Fibroblast of peridontal ligament (primary cell): ENCODE data around the gene AURKA.

ENCODE experiments used
- DNase-seq: peaks from one replicate; pipeline ENCODE4 v3.0.0-alpha.2; 2010; ENCODE audit errors: extremely low read depth

The AURKA gene

DNA sequence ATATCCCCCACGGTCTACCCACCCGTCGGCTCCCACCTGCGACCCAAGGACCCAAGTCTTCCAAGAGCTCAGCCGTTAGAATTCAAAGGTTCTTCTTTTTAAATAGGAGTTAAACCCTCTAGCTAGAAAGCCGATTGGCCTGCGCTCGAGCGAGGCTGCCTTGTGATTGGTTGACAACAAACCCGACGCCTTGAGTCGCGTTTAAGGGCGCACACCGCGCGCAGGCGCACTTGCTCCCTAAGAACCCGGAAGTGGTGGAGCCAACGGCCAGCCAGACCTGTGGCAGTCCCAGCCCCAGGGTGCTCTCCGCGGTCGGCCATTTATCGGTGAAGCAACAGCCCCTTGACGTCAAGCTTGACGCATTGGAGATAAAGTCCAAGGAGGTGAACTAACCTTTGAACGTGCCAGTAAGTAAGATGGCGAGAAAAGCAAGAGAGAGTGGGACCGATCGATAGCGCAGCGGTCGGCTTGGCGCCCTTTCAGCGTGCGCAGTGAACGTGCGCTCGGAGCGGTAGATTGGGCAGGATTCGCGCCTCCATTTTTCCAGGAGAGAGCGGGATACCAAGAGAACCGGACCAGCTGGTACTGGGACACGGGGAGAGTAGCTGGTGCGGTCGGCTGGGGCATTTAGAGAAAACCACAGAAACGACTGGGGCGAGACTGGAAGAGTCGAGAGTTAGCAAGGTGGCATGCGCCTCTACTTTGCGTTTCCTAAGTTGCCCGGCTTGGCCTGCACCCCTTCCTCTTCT is at the start of gene AURKA, which contains the start of gene CSTF1:
Gene AURKA (minus strand): TSS at position 84 of the 749 bp plus-strand sequence. CDS start 4,018 bp downstream, outside the sequence.
Gene CSTF1 (plus strand): TSS at position 514 of the 749 bp plus-strand sequence. CDS start 2,908 bp downstream, outside the sequence.
- DNase-seq, result peak; percentile 100

DNA sequence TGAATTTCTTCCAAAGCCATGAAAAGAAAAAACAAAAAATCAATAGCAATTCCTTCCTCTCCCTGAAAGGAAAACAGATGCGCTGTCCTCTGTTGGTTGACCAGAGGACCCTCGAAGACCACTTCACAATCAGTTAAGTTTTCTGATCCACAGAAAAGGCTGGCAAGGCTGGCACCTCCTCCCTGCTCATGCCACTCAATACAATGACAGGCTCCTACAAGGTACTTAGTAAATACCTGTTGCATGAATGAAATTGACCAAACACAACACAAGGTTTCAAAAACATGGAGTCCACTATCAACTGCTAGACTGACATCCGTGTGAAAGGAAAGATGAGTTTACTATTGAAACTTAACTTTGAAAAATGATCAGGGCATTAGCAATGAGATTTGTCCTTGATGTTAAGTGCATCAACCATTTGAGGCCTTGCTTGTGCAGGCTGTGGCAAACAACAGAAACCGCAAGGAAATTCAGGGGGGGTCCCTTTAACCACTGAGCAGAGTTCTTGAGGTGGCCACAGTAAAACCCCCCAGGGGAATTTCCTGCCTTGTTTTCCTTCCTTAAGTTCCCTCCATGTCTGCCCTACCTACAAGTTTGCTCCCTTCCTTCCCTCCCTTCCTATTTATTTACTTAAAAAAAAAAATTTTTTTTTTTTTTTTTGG is 48.5 kb upstream of the AURKA start:
- no peak for DNase-seq

DNA sequence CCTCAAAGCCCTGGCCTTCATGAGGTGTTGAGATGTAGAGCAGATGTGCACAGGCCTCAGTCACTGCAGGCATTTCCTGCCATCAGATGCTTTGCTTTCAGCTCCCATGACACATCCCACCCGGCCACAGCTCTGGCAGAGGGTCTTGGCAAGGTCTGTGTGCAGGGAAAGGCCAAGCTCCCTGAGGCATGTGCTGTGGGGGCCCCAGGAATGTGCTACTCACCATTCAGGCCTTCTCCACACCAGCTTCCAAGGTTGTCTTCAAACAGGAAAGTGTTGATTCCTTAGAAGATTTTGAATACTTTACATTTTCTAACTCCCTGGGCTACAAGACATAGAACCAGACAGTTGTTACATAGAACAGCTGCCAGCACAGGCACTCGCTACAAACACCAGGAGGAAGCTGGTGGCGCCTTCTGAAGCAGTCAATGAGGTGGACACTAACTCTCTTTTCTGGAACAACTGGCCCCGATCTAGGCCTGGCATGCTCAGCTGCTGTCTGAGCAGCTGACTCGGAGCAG is 47.8 kb upstream of the AURKA start:
- DNase-seq, result peak; percentile 92

DNA sequence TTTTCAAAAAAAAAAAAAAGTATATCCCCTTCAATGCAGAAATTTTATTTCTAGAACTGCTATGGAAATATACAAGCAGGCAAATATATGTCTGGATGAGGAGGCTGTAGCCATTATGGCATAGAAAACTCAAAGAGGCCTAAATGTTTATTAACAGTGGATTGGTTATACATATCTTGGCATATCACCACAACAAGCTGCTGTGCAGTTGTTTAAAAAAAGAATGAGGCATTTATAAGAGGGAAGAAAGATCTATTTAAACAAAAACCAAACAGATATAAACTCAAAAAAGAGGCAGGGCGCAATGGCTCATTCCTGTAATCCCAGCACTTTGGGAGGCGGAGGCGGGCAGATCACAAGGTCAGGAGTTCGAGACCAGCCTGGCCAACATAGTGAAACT is 46.3 kb upstream of the AURKA start:
- DNase-seq, result no peak

DNA sequence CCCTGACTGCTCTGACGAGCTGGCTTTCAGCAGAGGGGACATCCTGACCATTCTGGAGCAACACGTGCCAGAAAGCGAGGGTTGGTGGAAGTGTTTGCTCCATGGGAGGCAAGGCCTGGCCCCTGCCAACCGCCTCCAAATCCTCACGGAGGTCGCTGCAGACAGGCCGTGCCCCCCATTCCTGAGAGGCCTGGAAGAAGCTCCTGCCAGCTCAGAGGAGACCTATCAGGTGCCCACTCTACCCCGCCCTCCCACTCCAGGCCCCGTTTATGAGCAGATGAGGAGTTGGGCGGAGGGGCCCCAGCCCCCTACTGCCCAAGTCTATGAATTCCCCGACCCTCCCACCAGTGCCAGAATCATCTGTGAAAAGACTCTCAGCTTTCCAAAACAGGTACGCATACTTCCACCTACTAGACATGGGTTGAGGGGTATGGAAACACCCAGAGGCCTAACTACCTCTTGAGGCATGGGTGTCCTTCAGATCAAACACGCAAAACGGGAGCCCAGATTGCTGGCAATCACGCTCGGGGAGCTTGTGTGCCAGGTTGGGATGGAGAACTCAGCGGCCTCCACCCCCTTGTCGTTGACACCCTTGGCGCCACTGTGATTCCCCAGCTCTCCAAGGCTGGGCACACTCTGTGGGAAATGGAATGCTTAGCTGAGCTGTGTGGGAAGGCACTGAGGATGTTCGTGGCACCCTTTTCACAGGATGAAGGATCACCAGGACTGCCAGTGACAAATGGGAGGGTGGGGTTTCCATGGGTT is 45.4 kb upstream of the AURKA start:
- DNase-seq, result no peak

DNA sequence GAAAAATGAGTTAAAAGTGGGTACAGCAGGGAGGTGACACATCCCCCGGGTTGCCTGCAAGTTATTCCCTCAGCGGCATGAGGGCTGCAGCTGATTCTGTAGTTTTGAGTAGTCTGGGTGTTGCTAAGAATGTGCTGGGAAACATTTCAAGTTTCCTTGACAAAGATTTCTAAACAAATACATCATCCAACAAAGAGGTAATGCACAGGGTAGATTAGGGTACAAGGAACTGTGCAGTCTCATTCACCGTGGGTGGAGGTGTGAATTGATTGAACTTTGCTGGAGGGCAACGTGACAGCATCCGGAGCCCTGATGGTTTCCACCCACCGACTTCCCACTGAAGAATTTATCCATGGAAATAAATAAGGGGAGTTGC is 41.9 kb upstream of the AURKA start:
- DNase-seq, result peak; percentile 77

DNA sequence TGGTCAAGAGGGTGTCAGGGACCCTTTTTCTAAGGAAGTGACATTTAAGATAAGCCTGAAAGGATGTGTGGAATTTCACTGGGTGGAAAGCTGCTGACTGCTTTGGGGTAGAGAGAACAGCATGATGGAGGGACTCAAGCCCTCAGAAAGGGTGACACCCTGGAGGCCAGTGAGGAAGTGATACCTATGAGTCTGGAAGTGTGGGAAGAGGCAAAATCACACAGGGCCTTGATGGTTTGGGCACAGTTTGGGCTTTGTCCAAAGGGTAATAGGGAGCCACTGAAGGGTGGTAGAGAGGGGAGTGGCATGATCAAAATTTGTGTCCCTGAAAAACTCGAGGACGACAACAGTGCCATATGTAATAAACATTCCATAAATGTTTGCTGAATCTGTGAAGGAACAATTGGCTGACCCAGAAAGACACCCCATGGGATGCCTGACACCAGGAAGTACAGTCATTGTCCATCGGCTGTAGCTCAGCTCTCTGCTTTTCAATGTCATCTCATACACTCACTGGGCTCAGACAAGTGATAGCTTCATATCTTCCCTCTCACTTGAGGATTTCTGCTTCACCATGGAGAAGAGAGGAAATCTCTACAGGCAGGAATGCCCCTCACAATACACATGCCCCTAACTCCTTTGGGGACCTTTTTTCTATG is 41.3 kb upstream of the AURKA start:
- no peak for DNase-seq

DNA sequence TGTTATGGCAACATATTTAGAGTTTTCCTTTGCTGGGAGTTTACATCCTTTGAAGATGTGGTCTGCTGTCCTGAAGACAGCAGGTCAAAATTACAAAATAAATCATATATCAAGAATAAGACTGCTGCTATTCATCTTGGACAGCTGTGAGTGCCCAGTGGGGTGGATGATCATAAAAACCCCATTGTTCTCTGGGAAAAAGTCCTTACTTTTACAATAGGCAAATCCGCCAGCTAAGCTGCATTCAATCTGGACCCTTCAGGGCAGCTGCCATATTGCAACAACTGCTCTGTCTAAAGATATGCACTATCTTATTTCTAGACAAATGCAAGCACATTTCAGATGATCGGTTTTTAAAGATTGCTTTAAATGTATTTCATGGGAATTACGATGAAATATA is 39.5 kb upstream of the AURKA start:
- no peak for DNase-seq

DNA sequence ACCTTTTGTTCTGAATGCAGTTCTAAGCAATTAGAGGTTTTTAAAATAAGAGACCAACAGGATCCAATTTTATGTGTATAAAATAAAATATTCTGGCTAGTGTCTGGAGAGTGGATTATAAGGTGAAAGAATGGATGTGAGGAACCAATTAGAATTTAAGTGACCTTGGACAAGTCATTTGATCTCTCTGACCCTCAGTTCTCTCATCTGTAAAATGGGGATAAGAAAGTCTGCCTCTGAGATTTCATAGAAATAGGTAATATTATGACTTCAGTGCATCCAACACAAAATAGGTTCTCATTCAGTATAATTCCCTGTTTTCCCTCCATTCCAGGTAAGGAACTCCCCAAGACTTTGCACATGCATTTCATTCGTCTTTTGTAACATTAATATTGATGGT is 38.9 kb upstream of the AURKA start:
- no peak for DNase-seq

DNA sequence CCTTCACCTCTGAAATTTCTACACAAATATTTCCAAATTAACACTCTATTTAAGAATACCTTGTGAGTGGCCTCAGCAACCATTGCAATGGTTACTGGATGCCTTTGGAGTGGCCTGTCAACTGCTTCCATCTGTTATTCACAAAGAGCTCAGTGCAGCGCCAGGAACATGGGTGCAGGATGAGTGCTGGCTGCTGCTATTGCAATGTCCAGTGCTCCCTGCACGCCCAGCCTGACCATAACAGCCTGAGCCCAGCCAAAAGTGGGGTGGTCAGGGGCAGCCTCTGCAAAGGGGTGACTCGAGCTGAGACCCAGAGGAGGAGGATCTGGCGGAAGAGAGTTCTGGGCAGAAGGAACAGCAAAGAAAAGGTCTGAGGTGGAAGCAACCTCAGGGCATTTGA is 38.4 kb upstream of the AURKA start:
- no peak for DNase-seq

DNA sequence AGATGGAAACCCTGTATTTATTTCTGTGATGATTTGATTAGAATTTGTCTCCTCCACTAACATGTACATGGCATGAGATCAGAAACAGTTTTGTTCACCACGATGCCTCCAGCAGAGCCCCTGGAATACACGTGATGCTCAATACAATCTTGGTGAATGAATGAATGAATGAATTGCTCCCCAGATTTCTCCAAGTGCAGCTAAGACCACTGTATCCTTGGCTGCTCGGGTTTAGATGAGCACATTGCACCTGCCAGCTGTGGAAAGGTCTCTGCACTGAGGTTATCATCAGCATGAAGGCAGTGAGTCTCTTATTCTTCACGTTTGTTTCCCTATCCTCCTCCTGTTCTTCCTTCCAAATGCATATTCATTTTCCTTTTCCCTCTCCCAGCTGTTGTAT is 37.9 kb upstream of the AURKA start:
- DNase-seq, result no peak

DNA sequence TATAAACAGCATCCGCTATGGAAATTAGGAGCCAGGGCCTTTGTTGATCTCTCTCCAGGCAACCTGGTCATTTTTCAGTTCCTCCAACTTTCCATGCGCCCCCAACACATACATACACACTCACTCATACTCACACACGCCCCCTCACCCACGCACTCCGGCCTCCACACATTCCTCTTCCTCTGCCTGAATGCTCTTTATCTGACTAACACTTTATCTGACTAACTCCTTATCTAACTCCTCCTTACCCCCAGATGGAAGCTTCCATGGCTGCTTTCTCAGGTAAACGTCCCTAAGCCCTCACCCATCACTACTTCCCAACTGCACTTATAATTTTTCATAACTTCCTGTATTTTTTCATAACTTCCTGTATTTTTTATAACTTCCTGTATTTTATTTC is 37.5 kb upstream of the AURKA start:
- DNase-seq, result peak; percentile 39

DNA sequence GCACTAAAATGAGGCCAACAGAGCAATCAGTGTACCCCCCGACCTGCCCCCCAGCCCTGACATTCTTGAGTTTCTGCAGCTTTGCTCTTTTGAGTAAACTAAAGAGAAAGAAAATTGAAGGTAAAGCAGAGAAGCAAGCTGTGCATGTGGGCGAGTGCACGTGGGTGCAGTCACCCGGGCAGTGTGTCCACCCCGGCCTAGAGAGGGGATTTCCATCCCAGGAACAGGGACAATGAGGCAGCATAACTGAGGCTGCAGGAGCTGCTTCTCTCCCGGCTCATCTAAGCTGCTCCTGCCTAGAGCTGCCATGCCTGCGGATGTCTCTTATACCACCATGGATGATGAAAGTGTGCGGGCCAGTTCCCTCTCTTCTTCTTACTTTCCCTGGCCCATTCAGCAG is 36.9 kb upstream of the AURKA start:
- no peak for DNase-seq

DNA sequence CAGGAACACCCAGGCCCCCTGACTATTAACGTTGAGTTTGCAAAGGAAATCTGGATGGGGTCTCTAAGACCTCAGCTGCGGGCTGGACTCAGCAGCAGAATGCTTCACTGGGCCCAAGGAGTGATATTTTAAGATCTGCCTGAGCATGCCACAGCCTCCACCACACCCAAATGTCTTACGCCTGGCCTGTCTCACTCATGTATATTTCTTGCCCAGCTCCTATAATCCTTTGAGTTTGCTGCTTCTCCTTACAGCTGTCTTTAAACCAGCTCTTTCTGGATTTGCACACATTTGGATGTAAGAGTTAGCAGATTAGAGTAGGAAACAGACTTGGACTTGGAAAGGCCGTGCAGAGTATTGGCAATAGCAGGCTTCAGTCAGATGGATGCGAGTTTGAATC is 36.4 kb upstream of the AURKA start:
- DNase-seq, result no peak

DNA sequence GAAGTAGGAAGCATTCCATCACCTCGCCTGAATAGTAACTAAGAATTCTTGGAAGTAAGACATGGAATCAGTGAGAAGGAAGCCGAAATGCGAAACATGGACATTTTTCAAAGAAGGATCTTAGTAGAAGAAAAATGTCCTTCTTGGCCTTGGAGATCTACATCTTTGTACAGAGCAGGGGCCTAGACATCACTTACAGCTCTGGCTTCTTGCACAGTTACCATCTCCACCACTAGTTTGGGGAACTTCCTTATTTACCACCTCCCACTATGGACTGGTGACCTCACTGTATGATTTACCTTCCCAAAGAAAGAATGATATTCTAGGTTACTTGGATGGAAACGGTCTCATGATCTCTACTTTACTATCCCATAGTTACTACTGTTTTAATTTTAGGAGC is 35.8 kb upstream of the AURKA start:
- no peak for DNase-seq

DNA sequence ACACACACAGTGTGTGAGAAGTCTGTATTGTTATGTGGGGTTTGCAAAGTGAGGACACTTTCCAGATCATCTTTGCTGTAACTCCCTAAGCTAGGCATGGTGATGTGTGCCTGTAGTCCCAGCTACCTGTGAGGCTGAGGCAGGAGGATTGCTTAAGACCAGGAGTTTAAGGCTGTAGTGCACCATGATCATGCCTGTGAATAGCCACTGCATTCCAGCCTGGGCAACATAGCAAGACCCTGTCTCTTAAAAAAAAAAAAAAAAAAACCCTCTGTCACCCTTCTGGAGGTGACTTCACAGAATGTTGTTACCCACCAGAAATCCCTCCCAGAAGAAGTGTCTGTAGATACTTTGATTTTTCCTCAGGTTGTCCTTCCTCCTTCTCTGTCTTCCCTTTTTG is 34.9 kb upstream of the AURKA start:
- DNase-seq, result no peak

DNA sequence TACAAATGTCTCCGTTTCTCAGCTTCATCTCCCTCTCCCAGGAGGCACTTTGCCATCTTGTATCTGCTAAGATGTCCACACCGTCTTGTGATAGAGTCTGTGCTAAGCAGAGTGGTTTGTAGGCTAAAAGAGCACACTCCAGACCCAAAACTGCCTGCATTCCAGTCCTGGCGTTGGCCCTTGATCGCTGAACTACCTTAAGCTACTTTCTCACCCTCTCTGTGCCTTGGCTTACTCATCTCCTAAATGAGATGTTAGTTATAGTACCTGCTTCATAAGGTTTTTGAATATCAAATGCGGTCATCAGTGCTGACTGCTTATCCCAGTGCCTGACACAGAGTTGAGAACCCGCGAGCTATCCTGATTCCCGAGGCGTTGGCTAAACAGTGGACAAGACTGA is 34.0 kb upstream of the AURKA start:
- no peak for DNase-seq

DNA sequence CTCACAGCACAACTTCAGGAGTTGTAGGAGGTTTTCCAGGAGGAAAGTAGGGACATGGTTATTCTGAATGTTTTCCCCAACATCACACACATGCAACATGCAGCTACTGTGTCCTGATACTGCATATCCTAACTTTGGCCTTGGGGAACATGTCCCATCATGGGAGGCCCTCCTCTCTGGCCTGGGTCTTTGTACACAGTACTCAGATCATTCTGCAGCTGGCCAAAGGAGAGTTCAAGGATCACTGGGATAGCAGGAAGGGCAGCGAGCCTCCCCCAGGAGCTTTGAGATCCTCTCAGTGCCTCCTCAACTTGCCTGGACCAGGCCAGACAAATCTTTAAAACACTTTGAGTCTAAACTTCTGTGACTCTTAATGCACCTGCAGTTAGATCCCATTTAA is 32.9 kb upstream of the AURKA start:
- no peak for DNase-seq

DNA sequence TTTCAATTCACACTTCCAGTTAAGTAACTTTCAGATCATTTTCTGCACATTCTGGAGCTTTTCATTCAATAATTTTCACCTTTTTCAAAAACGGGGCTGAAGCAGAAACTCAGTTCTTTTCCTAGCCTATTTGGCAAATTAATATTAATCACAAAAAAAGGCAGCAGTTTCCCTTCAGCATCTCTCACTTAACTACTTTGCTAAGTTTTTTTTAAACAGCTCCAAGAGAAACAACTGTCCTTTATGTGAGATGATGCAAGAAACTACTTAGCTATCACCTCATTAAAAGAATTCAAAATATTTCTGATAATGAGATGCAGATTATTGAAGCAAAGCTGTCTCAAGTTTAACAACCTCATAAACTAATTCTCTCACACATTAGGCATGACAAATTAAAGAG is 31.9 kb upstream of the AURKA start:
- no peak for DNase-seq

DNA sequence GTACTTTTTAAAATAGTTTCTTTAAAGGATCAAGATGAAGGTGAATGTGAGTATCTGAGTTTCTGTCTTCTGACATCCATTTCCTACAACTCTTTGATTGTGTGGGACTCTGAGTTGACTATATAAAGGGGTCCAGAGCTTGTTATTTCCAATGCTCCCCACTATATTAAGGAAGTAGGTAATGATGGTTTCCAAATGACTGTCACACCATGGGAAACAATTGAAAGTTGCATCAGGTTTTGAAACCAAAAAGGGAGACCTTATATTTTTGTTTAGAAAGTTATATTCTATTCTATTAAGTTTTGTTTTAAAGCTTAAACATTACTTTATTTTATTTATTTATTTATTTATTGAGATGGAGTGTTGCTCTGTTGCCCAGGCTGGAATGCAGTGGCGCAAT is 31.2 kb upstream of the AURKA start:
- no peak for DNase-seq

DNA sequence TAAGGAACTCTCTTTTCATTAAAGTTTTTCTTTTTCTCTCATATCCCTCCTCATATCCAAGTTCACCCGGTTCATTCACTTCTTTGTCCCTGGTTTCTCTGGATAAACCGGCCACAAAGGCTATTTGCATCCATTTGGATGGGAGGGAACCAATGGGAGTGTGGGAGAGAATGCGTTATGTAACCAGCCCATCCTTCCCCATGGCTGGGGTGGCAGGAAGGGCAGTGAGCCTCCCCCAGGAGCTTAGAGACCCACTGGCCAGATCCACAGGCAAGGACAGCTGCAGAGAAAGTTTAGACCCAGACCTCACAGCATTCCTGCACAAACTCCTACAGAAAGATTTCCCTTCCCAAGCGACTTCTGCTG is 30.8 kb upstream of the AURKA start:
- DNase-seq, result no peak
